GM12891 (cell line): ENCODE results near the gene PI4KB.

ENCODE experiments used
- POLR2A ChIP-seq: IDR thresholded peaks from 2 replicates; pipeline ENCODE4 v1.6.1; 2011; ENCODE audit warnings: low read depth, low read length, control low read depth
- POLR2AphosphoS5 ChIP-seq: IDR thresholded peaks from 2 replicates; pipeline ENCODE4 v1.6.1; 2011; ENCODE audit warnings: low read depth, low read length, control low read depth

DNA sequence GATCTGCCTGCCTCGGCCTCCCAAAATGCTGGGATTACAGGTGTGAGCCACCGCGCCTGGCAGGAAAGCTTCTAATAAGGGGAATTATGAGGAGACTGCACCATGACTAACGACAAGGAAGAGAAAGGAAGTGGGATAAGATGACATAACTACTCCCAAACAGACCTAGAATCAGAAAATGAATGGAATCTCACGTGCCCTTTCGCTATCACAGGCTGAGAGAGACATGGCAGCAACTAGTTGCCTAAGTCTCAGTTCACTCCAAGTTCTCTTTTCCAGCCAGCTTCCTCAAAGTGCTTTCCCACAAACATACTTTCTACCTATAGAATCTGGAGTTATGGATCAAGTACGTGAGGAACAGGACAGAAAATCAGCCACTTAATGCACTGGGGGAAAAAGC is 2.0 kb downstream of the PI4KB start:
- TF ChIP-seq POLR2A: no peak
- TF ChIP-seq POLR2AphosphoS5: no peak
